ENCODE data around the gene NEURL1B. TPM values are rescaled to one million over a fixed set of nuclear protein-coding genes. Genes with fewer than 3 reads are reported as not detected.
A peak's percentile ranks its signal among the peaks of the same experiment; 100 is the strongest.
"Not testable (repeated sequence)": the region's sequence is repeated elsewhere in the genome, so short reads cannot be mapped to it uniquely, and the experiment has no call there.

The NEURL1B gene
- total RNA-seq, 2 donors from 2014 or later: 0.23 to 1.4 TPM

DNA sequence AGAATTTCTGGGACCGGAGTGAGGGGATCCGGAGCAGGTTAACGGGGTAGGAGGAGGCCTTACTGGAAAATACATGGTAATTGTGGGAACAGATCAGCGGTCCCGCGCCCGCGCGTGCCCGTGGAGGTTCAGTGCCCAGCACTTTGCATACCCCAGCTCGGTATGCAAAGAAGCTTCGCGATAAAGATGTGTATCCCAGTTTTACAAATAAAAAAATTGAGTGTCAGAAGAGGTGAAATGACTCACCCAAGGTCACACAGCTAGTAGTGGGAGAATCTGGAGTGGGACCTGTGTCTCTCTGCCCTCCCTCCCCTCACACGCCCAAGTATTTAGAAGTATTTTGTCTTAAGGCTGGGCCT lies 967 bp downstream of the NEURL1B start:
- Mint-ChIP-seq H3K27ac (no peak overlapping the region), H3K9me3 (no peaks in the 10 kb centered on the region), H3K36me3 (no peaks in the 10 kb centered on the region)
- ATAC-seq (no peak), DNase-seq (ENCODE audit: low spot score in 2 of 2) (no peak)

DNA sequence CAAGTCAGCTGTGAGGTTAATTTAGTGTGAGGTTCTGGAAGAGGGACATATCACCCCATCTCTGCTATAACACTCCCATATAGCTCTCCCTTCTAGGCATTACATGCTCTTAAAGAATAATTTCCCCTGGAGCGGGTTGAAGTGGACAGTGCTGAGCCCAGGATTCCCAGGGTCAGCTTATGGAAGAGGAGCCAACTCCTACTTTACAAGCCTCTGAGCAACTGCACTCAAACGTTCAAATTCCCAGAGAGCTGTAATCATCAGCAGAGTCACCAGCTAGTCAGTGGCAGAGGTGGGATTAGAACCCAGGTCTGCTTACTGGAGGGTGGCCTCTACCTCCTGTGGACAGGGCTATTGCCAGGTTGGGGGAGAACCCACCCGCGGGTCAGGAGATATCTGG lies 1.4 kb downstream of the NEURL1B start:
- ATAC-seq: no peak
- Mint-ChIP-seq H3K36me3 (no peaks in the 10 kb centered on the region), H3K9me3 (no peaks in the 10 kb centered on the region), H3K27ac (no peak overlapping the region)
- DNase-seq (ENCODE audit: low spot score in 2 of 2): no peak

DNA sequence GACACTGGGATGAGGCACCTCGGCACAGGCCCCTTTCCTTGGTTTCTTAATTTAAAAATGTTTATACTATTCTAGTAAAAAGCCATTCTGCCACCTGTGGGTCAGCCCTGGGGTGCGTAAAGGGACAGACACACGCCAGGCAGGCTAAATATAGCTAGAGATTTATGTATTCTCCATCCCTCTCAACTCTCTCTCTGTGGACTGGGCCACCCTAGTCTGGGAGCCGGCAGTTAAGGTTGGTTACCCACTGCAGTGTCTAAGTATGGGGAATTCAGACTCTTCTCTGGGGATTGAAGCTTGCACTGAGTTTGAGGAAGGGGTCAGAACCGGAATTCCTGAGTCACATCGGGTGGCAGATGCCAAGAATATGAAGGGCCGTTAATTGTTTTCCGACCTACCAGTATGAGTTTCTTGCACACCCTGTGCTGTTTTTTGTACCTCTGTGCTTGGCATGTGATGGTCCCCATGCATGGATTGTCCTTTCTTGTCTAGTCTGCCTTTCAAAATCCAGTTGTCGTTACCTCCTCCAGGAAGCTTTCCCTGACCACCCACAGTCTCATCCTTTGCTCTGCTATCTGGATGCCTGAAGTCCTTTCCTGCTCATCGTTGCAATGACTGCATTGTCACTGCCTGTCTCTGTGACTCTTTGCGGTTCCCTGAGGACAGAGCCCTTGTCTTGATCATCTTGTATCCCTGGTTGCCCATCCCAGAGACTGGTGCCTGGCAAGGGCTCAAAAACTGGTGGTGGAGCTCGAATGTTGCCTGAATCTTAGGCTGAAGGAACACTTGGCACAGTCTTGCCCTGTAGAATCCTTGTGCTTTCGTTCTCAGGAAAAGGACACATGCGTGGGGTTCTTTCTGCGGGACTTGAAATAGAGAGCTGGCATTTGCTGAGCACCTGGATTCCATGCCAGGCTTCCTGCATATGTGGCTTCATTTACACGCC lies 2.1 kb downstream of the NEURL1B start:
- no peaks in the 10 kb centered on the region for H3K9me3 Mint-ChIP-seq
- no peaks in the 10 kb centered on the region for H3K36me3 Mint-ChIP-seq
- DNase-seq (ENCODE audit: low spot score in 2 of 2) (no peak), ATAC-seq (no peak)
- H3K27ac Mint-ChIP-seq: no peak overlapping the region

DNA sequence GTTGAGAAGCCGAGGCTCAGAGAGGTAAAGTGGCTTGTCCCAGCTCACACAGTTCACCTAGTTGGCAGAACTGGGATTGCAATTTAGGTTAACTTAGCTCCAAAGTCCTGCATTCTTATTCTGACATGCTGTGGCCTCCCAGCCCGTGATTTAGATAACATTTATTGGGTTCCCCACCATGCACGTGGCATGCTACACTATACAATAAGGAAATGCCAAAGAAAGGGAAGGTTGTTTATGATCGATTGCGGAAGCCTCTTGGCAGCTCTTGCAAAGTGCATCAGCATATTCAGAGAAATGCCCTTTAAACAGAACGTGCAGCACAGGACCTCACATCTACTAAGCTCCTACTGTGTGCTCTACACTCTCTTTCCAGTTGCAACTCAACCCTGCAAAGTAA lies 3.2 kb downstream of the NEURL1B start:
- Mint-ChIP-seq H3K27ac (no peak overlapping the region), H3K36me3 (no peaks in the 10 kb centered on the region), H3K9me3 (no peaks in the 10 kb centered on the region)
- DNase-seq (ENCODE audit: low spot score in 2 of 2) (no peak), ATAC-seq (no peak)

DNA sequence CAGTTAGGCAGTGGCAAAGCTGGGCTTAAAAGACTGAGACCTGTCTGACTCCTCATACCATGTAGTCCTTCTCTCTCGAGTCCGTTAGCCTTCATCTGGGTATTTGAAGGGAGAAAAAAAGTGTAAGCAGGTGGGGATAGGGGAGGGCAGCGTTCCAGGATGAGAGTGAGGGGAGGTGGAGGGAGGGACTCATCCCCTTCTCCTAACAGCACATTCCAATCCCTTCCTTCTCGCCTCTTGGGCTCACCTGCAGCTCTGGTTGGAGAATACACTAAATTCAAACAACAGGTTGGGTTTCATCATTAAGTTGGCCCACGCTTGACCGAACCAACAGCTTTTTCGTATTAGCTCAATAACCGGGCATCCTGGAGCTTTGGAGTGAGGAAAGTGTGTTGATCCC lies 3.6 kb downstream of the NEURL1B start:
- ATAC-seq (no peak), DNase-seq (ENCODE audit: low spot score in 2 of 2) (no peak)
- no peak overlapping the region for H3K27ac Mint-ChIP-seq
- no peaks in the 10 kb centered on the region for H3K36me3 Mint-ChIP-seq
- H3K9me3 Mint-ChIP-seq: no peaks in the 10 kb centered on the region

DNA sequence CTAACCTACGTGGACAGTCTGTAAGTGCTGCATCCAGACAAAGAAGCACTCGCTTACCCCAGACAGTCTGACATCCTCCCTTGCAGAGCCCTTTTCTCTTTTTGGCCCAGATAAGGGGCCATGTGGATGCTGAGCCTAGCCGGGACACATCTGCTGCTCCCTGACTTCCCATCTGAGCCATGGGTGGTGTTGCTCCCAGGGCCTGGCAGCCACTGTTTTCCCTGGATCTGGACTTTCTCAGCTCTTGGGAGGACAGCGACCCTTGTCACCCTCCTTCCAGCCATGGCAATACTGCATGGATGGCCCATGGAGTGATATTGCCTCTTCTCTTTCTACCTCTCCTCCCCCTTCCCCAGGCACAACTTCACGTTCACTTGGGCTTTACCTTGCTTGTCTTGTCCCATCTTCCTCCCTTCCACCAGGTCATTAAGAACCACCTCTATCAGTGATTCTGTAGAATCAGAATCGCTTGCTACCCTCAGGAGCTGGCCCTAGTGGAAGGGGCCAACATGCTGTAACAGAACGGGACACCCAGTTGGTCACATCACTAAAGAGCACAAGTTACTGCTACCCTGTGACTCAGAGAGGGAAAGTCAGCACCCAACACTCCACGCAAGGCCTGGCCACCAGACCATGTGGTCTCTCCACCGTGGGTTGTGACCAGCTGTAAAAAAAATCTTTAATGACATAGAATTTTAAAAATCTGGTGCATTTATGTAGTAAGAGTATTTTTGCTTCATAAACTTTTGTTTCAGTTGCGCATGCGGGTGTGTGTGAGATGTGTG lies 4.4 kb downstream of the NEURL1B start:
- H3K36me3 Mint-ChIP-seq: no peaks in the 10 kb centered on the region
- H3K9me3 Mint-ChIP-seq: no peaks in the 10 kb centered on the region

DNA sequence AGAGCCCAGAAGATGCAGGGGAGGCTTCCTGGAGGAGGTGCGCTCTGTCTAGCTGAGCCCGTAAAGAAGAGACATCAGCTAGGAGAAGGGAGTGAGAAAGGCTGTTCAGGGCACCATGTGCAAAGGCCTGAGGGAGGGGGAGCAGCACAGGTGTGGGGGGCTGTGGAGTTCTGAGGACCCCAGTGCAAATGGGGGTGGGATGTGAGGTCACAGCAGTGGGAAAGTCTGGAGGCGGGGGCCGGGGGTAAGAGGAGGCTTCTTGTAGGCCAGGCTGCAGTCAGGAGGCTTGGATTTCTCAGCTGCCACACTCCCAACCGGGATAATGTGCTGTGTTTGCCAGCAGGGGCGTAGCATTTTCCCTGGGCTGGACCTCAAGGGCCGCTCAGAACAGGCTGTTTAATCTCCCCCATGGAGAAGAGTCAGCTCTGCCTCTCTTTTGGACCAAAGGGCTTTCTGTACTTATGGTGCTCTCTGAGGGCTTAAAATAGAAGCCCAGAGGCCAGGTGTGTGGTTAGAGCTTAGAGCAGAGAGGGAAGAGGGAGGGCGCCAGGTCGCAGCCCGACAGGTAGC lies 5.7 kb downstream of the NEURL1B start:
- no peaks in the 10 kb centered on the region for H3K36me3 Mint-ChIP-seq
- DNase-seq (ENCODE audit: low spot score in 2 of 2): no peak
- H3K27ac Mint-ChIP-seq: no peak overlapping the region
- H3K9me3 Mint-ChIP-seq: no peaks in the 10 kb centered on the region
- ATAC-seq: no peak

More for the DNA sequence above, 4.4 kb downstream of the NEURL1B start:
- no peak overlapping the region for H3K27ac Mint-ChIP-seq
- no peak for DNase-seq (ENCODE audit: low spot score in 2 of 2)
- no peak for ATAC-seq

DNA sequence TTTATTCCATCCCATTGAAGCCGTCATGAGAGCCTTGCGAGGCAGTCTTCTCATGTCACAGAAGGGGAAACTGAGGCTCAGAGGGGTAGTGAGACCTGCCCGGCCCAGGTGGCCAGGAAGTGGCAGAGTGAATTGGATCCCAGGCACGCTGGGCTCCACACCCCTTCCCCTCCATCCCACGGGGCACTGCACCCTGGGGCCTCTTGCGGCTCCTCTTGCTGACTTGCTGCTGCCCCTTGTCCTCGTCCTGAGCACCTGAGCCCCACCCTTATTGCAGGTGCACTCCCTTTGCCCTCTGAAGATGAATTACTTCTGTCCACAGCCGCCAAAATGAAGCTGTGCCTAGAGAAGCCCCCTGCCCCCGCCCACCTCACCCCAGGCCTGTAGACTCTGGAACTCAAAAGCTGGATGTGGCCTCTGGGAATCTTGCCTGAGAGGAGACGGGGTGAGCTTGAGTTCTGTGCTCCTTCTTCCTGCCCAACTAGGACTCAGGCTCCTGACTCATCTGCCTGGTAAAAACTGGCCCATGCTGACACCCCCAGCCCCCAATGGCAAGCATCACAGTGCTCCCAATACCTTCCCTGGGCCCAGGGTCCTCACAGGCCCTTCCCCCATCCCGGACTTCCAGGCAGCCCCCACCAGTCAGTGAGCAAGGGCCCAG lies 6.4 kb downstream of the NEURL1B start:
- Mint-ChIP-seq H3K27ac (no peak overlapping the region), H3K36me3 (no peaks in the 10 kb centered on the region), H3K9me3 (no peaks in the 10 kb centered on the region)
- ATAC-seq (no peak), DNase-seq (ENCODE audit: low spot score in 2 of 2) (no peak)

DNA sequence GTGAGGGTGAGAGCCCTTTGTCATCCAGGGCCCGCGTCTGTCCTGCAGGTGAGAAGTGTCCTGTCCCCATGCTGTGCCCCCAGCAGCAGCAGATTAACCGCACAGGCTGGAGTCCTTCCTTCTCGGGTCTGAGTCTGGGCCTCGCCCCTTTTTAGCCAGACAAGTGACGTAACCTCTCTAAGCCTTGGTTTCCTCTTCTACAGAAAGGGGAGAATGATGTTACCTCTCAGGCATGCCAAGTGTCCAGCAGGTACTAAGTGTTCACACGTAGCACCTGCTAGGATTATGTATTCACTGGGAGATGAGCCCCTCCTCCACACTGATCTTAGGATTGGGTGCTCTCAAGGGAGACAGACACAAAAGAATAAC lies 6.9 kb downstream of the NEURL1B start:
- H3K27ac Mint-ChIP-seq: no peak overlapping the region
- no peak for ATAC-seq
- no peaks in the 10 kb centered on the region for H3K9me3 Mint-ChIP-seq
- DNase-seq (ENCODE audit: low spot score in 2 of 2): no peak
- no peaks in the 10 kb centered on the region for H3K36me3 Mint-ChIP-seq

DNA sequence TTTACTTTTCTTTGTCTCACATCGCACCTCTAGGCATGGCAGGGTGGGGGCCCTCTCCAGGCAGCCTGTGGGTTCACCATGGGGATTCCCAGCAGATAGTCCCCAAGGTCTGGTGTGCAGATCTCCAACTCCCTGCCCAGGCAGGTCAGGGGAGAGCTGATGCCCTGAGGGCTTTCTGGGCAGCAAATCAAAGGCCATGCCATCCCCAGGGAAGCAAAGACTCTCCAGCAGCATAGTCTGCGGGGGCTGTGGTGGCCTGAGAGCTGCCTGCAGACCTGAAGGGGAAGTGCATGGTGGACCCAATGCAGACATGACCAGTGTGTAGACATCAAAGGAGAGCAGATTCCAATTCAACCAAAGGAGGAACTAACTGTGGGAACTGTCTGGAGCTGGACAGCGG lies 7.7 kb downstream of the NEURL1B start:
- Mint-ChIP-seq H3K9me3 (no peaks in the 10 kb centered on the region), H3K27ac (no peak overlapping the region), H3K36me3 (no peaks in the 10 kb centered on the region)
- ATAC-seq (no peak), DNase-seq (ENCODE audit: low spot score in 2 of 2) (no peak)

DNA sequence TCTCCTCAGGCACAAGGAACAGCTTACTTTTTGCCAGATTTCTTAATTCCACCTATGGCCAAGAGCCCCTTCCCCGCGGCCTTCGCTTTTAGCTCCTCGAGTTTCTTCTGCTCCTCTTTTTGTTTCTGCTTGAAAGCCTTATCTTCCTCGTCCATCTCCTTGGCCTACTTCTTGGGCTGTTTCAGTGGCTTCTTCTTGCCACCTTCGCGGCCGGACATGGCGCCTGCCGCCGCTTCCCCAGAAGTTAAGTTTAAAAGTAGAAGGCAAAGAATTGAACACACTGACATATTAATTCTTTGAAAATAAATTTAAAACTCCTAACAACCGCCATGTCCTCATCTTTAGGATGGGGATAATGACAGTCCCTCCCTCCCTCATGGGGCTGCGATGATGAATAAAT lies 15.4 kb downstream of the NEURL1B start:
- Mint-ChIP-seq H3K36me3 (peaks cover 12% of the 10 kb centered on the region in 2 donors), H3K9me3 (peaks cover 12 to 20% of the 10 kb centered on the region in 2 donors)
- not testable (repeated sequence) for ATAC-seq; DNase-seq (ENCODE audit: low spot score in 2 of 2); H3K27ac Mint-ChIP-seq

DNA sequence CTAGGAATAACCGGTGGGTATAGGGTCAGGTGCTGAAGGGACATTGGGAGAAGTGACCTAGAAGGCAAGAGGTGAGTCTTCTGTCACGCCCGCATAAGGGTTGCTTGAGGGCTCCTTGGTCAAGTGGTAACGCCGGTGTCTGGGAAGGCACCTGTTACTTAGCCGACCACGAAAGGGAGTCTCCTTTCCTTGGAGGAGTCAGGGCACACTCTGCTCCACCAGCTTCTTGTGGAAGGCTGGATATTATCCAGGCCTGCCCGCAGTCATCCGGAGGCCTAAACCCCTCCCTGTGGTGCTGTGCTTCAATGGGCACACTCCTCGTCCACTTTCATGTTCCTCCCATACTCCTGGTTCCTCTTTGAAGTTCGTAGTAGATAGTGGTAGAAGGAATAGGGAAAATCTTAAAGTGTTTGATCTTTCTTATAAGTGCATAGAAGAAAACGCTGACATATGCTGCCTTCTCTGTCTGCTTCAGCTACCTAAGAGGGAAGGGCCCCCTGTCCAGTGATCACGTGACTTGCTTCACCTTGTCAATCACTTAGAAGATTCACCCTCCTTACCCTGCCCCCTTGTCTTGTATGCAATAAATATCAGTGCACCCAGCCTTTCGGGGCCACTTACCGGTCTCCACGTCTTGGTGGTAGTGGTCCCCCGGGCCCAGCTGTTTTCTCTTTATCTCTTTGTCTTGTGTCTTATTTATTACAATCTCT lies 16.6 kb downstream of the NEURL1B start:
- Mint-ChIP-seq H3K36me3 (peaks cover 12% of the 10 kb centered on the region in 2 donors), H3K9me3 (peaks cover 12 to 20% of the 10 kb centered on the region in 2 donors), H3K27ac (peak overlapping the region in 1 of 2 donors; percentile 72)
- DNase-seq (ENCODE audit: low spot score in 2 of 2); ATAC-seq: not testable (repeated sequence)

DNA sequence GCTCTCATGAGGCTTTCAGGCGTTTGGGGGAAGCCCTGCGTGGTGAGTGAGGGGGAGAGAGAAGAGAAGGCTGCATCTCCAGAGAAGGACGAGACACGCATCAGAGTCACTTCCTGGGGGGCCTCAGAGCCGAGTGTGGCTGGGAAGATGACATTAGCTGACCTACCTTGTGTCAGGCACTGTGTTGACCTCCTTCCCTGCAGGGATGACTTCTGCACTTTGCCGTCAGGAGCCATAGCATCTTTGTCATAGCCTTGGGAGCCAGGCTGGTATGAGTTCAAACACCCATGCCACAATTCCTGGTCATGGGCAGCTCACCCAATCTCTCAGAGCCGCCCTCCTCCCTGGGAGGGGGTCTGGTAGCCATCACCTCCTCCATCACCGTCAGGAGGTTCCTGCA lies 17.3 kb downstream of the NEURL1B start:
- H3K36me3 Mint-ChIP-seq: peaks cover 12% of the 10 kb centered on the region in 2 donors
- H3K9me3 Mint-ChIP-seq: peaks cover 12 to 20% of the 10 kb centered on the region in 2 donors
- ATAC-seq (no peak), DNase-seq (ENCODE audit: low spot score in 2 of 2) (no peak)
- H3K27ac Mint-ChIP-seq: no peak overlapping the region

DNA sequence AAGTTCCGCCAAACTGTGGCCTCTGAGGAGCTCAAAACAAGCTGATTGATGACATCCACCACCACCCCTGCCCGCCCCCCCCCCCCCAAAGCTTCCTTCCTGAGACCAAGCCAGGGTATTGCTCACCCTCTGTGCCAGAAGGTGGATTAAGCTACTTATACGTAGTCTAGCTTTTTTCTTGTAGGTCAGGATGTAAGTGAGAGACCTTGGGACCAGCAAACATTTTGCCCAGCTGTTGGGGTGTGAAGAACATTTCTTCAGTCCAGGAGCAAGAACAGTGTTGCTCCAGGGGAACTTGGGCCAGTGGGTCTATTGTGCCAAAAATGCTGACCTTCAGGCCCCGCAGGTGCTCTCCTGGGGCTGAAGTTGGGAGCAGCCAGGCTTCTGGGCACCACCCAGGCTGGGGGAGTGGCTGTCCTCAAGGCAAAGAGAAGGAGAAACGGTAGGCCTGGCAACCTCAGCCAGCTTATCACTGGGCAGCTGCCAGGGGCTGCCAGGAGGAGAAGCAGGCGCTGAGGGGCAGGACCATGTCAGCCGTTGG lies 18.0 kb downstream of the NEURL1B start:
- Mint-ChIP-seq H3K27ac (no peak overlapping the region), H3K9me3 (peaks cover 12 to 20% of the 10 kb centered on the region in 2 donors), H3K36me3 (peaks cover 12% of the 10 kb centered on the region in 2 donors)
- no peak for ATAC-seq
- DNase-seq (ENCODE audit: low spot score in 2 of 2): no peak

DNA sequence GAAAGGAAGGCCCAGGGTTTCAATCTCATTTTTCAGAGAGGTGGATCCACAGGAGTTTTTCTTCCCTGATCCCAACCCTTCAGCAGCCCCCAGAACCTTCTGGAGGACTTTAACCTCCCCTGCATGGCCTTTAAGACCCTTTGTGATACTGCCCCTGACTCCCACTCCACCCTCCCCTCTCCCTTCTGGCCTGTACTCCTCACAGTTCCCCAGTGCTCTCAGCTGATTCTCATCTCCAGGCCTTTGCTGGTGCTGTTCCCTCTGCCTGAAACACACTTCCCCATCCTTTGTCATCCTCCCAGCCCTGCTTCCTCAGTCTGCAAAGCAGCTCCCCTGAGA lies 18.5 kb downstream of the NEURL1B start:
- Mint-ChIP-seq H3K36me3 (peaks cover 12% of the 10 kb centered on the region in 2 donors), H3K27ac (no peak overlapping the region), H3K9me3 (peaks cover 12 to 20% of the 10 kb centered on the region in 2 donors)
- no peak for DNase-seq (ENCODE audit: low spot score in 2 of 2)
- ATAC-seq: no peak
